WTC11 (cell line): ENCODE measurements around the gene CHST3. TPM values are rescaled to one million over a fixed set of nuclear protein-coding genes. Genes with fewer than 3 reads are reported as not detected.

Source experiments
- ATAC-seq: fragments of 200-7000 bp; cut with Tn5 transposase; 2 replicates; pipeline ENCODE4 v1.10.0; 2021; ENCODE audit warnings: mild to moderate bottlenecking, moderate library complexity
- CTCF ChIA-PET: fragments of 300-600 bp; sonication (Branson Sonifier 250); formaldehyde crosslinking; loops from one replicate; lab custom pipeline; 2021; ENCODE audit warnings: antibody characterized with exemption; lab: Charles Lee
- POLR2A ChIA-PET: fragments of 350-600 bp; sonication (Branson Sonifier 250); formaldehyde crosslinking; loops from one replicate; lab custom pipeline; 2021; ENCODE audit warnings: antibody characterized with exemption; lab: Charles Lee
- DNase-seq: peaks from one replicate; pipeline ENCODE4 v3.0.0; 2021; ENCODE audit warnings: low spot score
- H3K27ac Mint-ChIP-seq: 2 replicates; pipeline ENCODE4 v1.8.0; 2021; ENCODE audit warnings: mixed read lengths
- H3K27me3 Mint-ChIP-seq: 2 replicates; pipeline ENCODE4 v1.8.0; 2021; ENCODE audit warnings: low read depth, mild to moderate bottlenecking, moderate library complexity, mixed read lengths
- H3K36me3 Mint-ChIP-seq: 2 replicates; pipeline ENCODE4 v1.8.0; 2021; ENCODE audit warnings: mixed read lengths
- H3K4me1 Mint-ChIP-seq: 2 replicates; pipeline ENCODE4 v1.8.0; 2022; ENCODE audit warnings: mixed read lengths
- H3K4me3 Mint-ChIP-seq: 2 replicates; pipeline ENCODE4 v1.8.0; 2021; ENCODE audit warnings: mild to moderate bottlenecking, moderate library complexity, mixed read lengths
- H3K9me3 Mint-ChIP-seq: 2 replicates; pipeline ENCODE4 v1.8.0; 2021; ENCODE audit warnings: mixed read lengths
- JAZF1 ChIP-seq: fragments of 250-450 bp; sonication (Bioruptor Pico); IDR thresholded peaks from 2 replicates; pipeline ENCODE4 v1.9.0; 2021; ENCODE audit warnings: moderate library complexity, mild to moderate bottlenecking, inconsistent platforms
- KAT7 ChIP-seq: sonication (generic); formaldehyde crosslinking; IDR thresholded peaks from 2 replicates; pipeline ENCODE4 v1.8.1; 2023; ENCODE audit warnings: missing genetic modification reagents, mild to moderate bottlenecking, borderline replicate concordance
- NFYB ChIP-seq: sonication (generic); formaldehyde crosslinking; conservative IDR thresholded peaks from 2 replicates; pipeline ENCODE4 v1.8.0; 2022; ENCODE audit warnings: low read depth, missing genetic modification reagents
- RORB ChIP-seq: fragments of 250-450 bp; sonication (Bioruptor Pico); IDR thresholded peaks from 2 replicates; pipeline ENCODE4 v1.9.0; 2021; ENCODE audit warnings: mild to moderate bottlenecking
- TEAD4 ChIP-seq: sonication (generic); formaldehyde crosslinking; IDR thresholded peaks from 2 replicates; pipeline ENCODE4 v1.8.0; 2022; ENCODE audit warnings: mild to moderate bottlenecking, missing genetic modification reagents
- ZNF263 ChIP-seq: sonication (generic); formaldehyde crosslinking; IDR thresholded peaks from 2 replicates; pipeline ENCODE4 v1.8.1; 2022; ENCODE audit warnings: low read depth, mild to moderate bottlenecking, moderate library complexity, missing genetic modification reagents
- ZNF416 ChIP-seq: fragments of 250-450 bp; sonication (Bioruptor Pico); IDR thresholded peaks from 2 replicates; pipeline ENCODE4 v1.9.0; 2021; ENCODE audit warnings: mild to moderate bottlenecking, inconsistent platforms
- ZNF671 ChIP-seq: fragments of 250-450 bp; sonication (Bioruptor Pico); IDR thresholded peaks from 2 replicates; pipeline ENCODE4 v1.8.0; 2021; ENCODE audit warnings: mild to moderate bottlenecking
- total RNA-seq: library from RNA; stranded (reverse); gene quantifications from 3 replicates; pipeline ENCODE4 v1.2.3, GENCODE V29; 2021
- TF ChIP-seq, protein P1 (sequence below): sonication (generic); formaldehyde crosslinking; IDR thresholded peaks from 2 replicates; pipeline ENCODE4 v1.8.0; 2022; ENCODE audit warnings: mild to moderate bottlenecking, missing genetic modification reagents
- TF ChIP-seq, protein P2 (sequence below): fragments of 250-450 bp; sonication (Bioruptor Pico); IDR thresholded peaks from 2 replicates; pipeline ENCODE4 v1.9.0; 2021; ENCODE audit warnings: mild to moderate bottlenecking
- TF ChIP-seq, protein P3 (sequence below): sonication (generic); formaldehyde crosslinking; conservative IDR thresholded peaks from 2 replicates; pipeline ENCODE4 v1.8.1; 2022; ENCODE audit warnings: mild to moderate bottlenecking, missing genetic modification reagents
- TF ChIP-seq, protein P4 (sequence below): sonication (generic); formaldehyde crosslinking; IDR thresholded peaks from 2 replicates; pipeline ENCODE4 v1.8.1; 2022; ENCODE audit warnings: missing genetic modification reagents, borderline replicate concordance
- TF ChIP-seq, protein P5 (sequence below): sonication (generic); formaldehyde crosslinking; conservative IDR thresholded peaks from 2 replicates; pipeline ENCODE4 v1.8.1; 2023; ENCODE audit warnings: mild to moderate bottlenecking, low read depth, missing genetic modification reagents, moderate library complexity
- TF ChIP-seq, protein P6 (sequence below): sonication (generic); formaldehyde crosslinking; IDR thresholded peaks from 2 replicates; pipeline ENCODE4 v1.8.0; 2022; ENCODE audit warnings: missing genetic modification reagents
- TF ChIP-seq, protein P7 (sequence below): fragments of 250-450 bp; sonication (Bioruptor Pico); conservative IDR thresholded peaks from 2 replicates; pipeline ENCODE4 v1.9.0; 2021; ENCODE audit warnings: mild to moderate bottlenecking
- TF ChIP-seq, protein P8 (sequence below): sonication (generic); formaldehyde crosslinking; IDR thresholded peaks from 2 replicates; pipeline ENCODE4 v1.8.0; 2022; ENCODE audit warnings: mild to moderate bottlenecking, missing genetic modification reagents

CHST3 gene
- total RNA-seq, 1 experiment from 2014 or later: 7.0 TPM

DNA sequence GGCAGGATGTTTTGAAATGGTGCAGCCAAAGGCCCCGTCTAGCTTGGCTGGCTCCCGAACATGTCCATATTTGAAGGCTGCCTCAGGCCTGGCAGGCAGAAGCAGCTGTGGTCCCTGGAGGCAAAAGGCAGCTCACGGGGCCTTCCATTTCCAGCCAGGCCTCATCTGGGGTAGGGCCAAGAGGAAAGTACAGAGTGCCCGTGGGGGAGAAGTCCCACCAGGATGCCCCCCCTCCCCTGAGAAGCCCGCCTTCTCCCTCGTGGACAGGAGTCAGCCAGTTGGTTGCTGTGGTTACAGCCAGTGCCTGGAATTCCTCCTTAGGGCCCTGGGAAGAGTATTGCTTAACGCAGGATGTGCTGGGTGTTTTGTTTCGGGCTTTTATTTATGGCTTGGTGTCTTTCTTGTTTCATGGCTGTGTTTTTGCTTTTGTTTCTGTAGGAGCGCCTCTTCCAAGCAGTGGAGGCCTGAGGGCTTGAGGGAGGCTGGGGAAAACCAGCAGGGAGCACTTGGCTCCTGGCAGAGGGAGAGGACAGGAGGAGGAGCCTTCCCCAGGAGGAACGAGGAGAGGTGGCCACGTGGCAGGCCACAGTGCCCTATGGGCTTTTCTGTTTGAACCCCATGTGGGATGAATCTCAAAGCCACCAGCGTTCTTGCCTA is 45.4 kb downstream of the CHST3 start:
- Mint-ChIP-seq H3K27ac (peak overlapping the region; percentile 76; the same call in 1 of the 2 replicates), H3K4me3 (no peak overlapping the region), H3K27me3 (no peaks in the 10 kb centered on the region), H3K36me3 (no peaks in the 10 kb centered on the region), H3K9me3 (no peaks in the 10 kb centered on the region), H3K4me1 (peaks cover 3% of the 10 kb centered on the region; the same call in 1 of the 2 replicates)
- no peak for DNase-seq
- peak; percentile 24; the same call in 1 of the 2 replicates for ATAC-seq
- ChIA-PET CTCF (interaction anchor here (1.7 kb wide), 1 partner anchor 39 kb away, joined by 7 read pairs; no protein-coding TSS in a partner anchor), POLR2A (no interaction called here)
- TF ChIP-seq NFYB (CRISPR knock-in tag) (no peak), KAT7 (CRISPR knock-in tag) (no peak), RORB (CRISPR knock-in tag) (no peak)

DNA sequence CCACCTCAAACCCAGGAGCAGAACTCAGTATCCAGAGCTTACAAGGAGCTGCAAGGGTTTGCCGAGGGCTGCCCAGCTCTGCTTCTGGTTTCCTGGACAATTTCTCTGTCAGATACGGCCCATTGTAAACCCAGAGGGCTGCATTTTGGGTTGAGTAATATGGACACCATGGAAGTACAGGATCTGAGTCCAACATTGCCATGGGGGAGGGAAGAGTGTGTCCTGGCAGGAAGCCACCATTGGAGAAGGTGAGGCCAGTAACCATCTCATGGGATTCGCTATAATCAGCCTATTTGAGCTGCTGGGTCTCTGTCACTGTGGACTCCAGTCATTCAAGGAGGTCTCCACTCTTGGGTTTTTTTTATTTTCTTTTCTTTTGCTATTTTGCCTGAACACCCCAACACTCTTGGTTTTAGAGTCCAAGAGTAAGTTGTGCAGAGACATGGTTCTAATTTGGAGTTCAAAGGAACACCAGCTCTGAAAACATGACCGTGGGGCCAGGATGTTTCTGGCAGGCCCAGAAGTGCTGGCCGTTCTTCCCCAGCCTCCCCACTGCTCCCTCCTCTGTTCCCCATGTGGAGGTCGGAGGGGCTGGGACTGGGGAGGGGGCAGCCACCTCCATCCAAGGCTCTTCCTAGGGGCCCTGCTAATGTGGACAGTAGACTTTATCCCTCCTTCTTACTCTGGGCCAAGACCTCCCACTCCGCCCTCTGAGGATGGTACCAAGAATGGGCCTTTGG is 46.2 kb downstream of the CHST3 start:
- no peak overlapping the region for H3K4me3 Mint-ChIP-seq
- no peak for DNase-seq
- POLR2A ChIA-PET: no interaction called here

More for the DNA sequence above, 46.2 kb downstream of the CHST3 start:
- CTCF ChIA-PET: interaction anchor here (0.9 to 1.7 kb wide), 3 partner anchors 28 to 39 kb away, joined by 3 to 7 read pairs (median 3); no protein-coding TSS in a partner anchor
- Mint-ChIP-seq H3K27ac (no peak overlapping the region), H3K27me3 (no peaks in the 10 kb centered on the region), H3K4me1 (peaks cover 3% of the 10 kb centered on the region; the same call in 1 of the 2 replicates), H3K9me3 (no peaks in the 10 kb centered on the region), H3K36me3 (no peaks in the 10 kb centered on the region)
- TF ChIP-seq ZNF263 (CRISPR knock-in tag) (no peak), JAZF1 (CRISPR knock-in tag) (no peak), TEAD4 (CRISPR knock-in tag) (no peak), ZNF671 (CRISPR knock-in tag) (no peak), ZNF416 (CRISPR knock-in tag) (no peak)
- TF ChIP-seq, protein P1, sequence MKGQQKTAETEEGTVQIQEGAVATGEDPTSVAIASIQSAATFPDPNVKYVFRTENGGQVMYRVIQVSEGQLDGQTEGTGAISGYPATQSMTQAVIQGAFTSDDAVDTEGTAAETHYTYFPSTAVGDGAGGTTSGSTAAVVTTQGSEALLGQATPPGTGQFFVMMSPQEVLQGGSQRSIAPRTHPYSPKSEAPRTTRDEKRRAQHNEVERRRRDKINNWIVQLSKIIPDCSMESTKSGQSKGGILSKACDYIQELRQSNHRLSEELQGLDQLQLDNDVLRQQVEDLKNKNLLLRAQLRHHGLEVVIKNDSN: no peak
- TF ChIP-seq, protein P2, sequence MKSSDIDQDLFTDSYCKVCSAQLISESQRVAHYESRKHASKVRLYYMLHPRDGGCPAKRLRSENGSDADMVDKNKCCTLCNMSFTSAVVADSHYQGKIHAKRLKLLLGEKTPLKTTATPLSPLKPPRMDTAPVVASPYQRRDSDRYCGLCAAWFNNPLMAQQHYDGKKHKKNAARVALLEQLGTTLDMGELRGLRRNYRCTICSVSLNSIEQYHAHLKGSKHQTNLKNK (CRISPR knock-in tag): no peak
- TF ChIP-seq, protein P3, sequence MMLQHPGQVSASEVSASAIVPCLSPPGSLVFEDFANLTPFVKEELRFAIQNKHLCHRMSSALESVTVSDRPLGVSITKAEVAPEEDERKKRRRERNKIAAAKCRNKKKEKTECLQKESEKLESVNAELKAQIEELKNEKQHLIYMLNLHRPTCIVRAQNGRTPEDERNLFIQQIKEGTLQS: no peak
- TF ChIP-seq, protein P4, sequence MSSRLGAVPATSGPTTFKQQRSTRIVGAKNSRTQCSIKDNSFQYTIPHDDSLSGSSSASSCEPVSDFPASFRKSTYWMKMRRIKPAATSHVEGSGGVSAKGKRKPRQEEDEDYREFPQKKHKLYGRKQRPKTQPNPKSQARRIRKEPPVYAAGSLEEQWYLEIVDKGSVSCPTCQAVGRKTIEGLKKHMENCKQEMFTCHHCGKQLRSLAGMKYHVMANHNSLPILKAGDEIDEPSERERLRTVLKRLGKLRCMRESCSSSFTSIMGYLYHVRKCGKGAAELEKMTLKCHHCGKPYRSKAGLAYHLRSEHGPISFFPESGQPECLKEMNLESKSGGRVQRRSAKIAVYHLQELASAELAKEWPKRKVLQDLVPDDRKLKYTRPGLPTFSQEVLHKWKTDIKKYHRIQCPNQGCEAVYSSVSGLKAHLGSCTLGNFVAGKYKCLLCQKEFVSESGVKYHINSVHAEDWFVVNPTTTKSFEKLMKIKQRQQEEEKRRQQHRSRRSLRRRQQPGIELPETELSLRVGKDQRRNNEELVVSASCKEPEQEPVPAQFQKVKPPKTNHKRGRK (CRISPR knock-in tag): no peak
- TF ChIP-seq, protein P5, sequence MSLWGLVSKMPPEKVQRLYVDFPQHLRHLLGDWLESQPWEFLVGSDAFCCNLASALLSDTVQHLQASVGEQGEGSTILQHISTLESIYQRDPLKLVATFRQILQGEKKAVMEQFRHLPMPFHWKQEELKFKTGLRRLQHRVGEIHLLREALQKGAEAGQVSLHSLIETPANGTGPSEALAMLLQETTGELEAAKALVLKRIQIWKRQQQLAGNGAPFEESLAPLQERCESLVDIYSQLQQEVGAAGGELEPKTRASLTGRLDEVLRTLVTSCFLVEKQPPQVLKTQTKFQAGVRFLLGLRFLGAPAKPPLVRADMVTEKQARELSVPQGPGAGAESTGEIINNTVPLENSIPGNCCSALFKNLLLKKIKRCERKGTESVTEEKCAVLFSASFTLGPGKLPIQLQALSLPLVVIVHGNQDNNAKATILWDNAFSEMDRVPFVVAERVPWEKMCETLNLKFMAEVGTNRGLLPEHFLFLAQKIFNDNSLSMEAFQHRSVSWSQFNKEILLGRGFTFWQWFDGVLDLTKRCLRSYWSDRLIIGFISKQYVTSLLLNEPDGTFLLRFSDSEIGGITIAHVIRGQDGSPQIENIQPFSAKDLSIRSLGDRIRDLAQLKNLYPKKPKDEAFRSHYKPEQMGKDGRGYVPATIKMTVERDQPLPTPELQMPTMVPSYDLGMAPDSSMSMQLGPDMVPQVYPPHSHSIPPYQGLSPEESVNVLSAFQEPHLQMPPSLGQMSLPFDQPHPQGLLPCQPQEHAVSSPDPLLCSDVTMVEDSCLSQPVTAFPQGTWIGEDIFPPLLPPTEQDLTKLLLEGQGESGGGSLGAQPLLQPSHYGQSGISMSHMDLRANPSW (CRISPR knock-in tag): no peak
- TF ChIP-seq, protein P6, sequence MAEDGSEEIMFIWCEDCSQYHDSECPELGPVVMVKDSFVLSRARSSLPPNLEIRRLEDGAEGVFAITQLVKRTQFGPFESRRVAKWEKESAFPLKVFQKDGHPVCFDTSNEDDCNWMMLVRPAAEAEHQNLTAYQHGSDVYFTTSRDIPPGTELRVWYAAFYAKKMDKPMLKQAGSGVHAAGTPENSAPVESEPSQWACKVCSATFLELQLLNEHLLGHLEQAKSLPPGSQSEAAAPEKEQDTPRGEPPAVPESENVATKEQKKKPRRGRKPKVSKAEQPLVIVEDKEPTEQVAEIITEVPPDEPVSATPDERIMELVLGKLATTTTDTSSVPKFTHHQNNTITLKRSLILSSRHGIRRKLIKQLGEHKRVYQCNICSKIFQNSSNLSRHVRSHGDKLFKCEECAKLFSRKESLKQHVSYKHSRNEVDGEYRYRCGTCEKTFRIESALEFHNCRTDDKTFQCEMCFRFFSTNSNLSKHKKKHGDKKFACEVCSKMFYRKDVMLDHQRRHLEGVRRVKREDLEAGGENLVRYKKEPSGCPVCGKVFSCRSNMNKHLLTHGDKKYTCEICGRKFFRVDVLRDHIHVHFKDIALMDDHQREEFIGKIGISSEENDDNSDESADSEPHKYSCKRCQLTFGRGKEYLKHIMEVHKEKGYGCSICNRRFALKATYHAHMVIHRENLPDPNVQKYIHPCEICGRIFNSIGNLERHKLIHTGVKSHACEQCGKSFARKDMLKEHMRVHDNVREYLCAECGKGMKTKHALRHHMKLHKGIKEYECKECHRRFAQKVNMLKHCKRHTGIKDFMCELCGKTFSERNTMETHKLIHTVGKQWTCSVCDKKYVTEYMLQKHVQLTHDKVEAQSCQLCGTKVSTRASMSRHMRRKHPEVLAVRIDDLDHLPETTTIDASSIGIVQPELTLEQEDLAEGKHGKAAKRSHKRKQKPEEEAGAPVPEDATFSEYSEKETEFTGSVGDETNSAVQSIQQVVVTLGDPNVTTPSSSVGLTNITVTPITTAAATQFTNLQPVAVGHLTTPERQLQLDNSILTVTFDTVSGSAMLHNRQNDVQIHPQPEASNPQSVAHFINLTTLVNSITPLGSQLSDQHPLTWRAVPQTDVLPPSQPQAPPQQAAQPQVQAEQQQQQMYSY (CRISPR knock-in tag): no peak
- TF ChIP-seq, protein P7, sequence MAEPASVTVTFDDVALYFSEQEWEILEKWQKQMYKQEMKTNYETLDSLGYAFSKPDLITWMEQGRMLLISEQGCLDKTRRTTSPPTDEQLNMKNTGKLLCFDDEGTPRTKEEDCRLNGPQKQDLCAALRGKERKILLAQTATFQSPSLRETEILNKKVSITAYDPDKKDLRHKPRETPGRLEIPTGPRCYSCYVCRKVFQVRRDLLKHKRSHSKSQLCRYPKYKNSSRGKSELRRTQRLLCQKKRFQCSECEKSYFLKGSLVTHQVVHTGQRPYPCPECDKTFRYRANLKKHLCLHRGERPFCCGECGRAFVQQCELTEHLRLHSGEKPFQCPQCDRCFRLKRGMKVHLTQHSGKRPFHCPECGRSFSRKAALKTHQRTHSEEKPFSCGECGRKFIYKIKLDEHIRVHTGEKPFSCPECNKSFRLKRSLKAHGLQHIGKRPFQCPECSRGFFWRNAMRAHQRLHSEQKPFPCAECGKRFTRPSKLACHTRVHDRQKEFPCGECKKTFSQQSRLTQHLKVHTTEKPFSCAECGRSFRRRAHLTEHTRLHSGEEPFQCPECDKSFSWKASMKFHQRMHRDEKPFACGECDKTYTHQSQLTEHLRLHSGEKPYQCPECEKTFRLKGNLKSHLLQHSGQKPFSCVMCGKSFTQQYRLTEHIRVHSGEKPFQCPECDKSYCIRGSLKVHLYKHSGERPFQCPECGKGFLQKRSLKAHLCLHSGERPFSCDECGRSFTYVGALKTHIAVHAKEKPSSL: no peak
- TF ChIP-seq, protein P8, sequence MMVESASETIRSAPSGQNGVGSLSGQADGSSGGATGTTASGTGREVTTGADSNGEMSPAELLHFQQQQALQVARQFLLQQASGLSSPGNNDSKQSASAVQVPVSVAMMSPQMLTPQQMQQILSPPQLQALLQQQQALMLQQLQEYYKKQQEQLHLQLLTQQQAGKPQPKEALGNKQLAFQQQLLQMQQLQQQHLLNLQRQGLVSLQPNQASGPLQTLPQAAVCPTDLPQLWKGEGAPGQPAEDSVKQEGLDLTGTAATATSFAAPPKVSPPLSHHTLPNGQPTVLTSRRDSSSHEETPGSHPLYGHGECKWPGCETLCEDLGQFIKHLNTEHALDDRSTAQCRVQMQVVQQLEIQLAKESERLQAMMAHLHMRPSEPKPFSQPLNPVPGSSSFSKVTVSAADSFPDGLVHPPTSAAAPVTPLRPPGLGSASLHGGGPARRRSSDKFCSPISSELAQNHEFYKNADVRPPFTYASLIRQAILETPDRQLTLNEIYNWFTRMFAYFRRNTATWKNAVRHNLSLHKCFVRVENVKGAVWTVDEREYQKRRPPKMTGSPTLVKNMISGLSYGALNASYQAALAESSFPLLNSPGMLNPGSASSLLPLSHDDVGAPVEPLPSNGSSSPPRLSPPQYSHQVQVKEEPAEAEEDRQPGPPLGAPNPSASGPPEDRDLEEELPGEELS: no peak
- ATAC-seq: no peak
